ENCODE data around the gene CD83. TPM values are rescaled to one million over a fixed set of nuclear protein-coding genes. Genes with fewer than 3 reads are reported as not detected.

The CD83 gene
- total and polyA plus RNA-seq, 9 of the 15 experiments (the other 6 are each of a cell fraction or from before 2014, with no cell fraction given) = 2.5 to 4.1 (median 3.4) TPM

GRCh38 chr6:14143305-14143704 is 25.7 kb downstream of the CD83 start:
- no TSS peak for BruUV-seq (replicated peaks)
- intact Hi-C loops (cut with micrococcal nuclease) (loop anchor here (5.0 kb wide), 1 partner anchor 66 kb away; no protein-coding TSS in a partner anchor), in situ Hi-C loops (cut with MboI) (no loop called here)
- FAIRE-seq = no peak
- 49% methylated on average over 4 of the region's 4 CpGs for WGBS (ENCODE audit: insufficient coverage, low coverage, missing lambda C conversion rate)
- DNase-seq (ENCODE audit: extremely low read depth in 1 of 4, low spot score in 3 of 4) = no peak
- H3K27ac ChIP-seq (ENCODE audit: extremely low read depth, low read depth, low read length) = no peak overlapping the region
- H4K20me1 ChIP-seq (replicated peaks; ENCODE audit: control insufficient read depth, insufficient read depth, low read length) = no peaks in the 10 kb centered on the region
- H3K4me2 ChIP-seq (ENCODE audit: insufficient read depth, low read length) = no peak overlapping the region
- no peak overlapping the region for H2AFZ ChIP-seq (ENCODE audit: low read depth, low read length)
- H3K9me1 ChIP-seq (ENCODE audit: control insufficient read depth, insufficient read depth, low read length) = no peaks in the 10 kb centered on the region
- no peaks in the 10 kb centered on the region for H3K36me3 ChIP-seq (ENCODE audit: control insufficient read depth, insufficient read depth, low read length)
- H3K9ac ChIP-seq (ENCODE audit: insufficient read depth in 1 of 2, low read depth in 2 of 2, low read length in 2 of 2) = no peak overlapping the region
- peaks cover 14 to 21% of the 10 kb centered on the region in 2 experiments; a peak in 4 of 5 replicates for H3K27me3 ChIP-seq (ENCODE audit: control insufficient read depth in 2 of 2, insufficient read depth in 2 of 2, low read length in 2 of 2)
- H3K4me1 ChIP-seq (replicated peaks in 1 of 2; ENCODE audit: control insufficient read depth in 2 of 2, insufficient read depth in 2 of 2, low read length in 2 of 2) = peaks cover 0 to 3% of the 10 kb centered on the region in 2 experiments; a peak in 2 of 5 replicates
- H3K79me2 ChIP-seq (ENCODE audit: control insufficient read depth, insufficient read depth, low read length) = no peaks in the 10 kb centered on the region
- H3K9me3 ChIP-seq (replicated peaks; ENCODE audit: control insufficient read depth, insufficient read depth, low read depth, low read length) = no peaks in the 10 kb centered on the region
- no peak overlapping the region for H3K4me3 ChIP-seq
- ChIA-PET POLR2A (no interaction called here), CTCF (ENCODE audit: low intra/inter-chr PET ratio) (interaction anchor here (1.3 kb wide), 1 partner anchor 13 kb away, joined by 3 read pairs; no protein-coding TSS in a partner anchor)
- ATAC-seq = no peak
- TF ChIP-seq ZNF395 (CRISPR knock-in tag; IDR thresholded peaks at IDR 0.05) = no peak
- no peak for TF ChIP-seq SIN3B (IDR thresholded peaks at IDR 0.05; ENCODE audit: low read depth)
- peak in 1 of 2 experiments; percentile 69; a peak in 2 of 4 replicates for TF ChIP-seq RCOR1 (IDR thresholded peaks at IDR 0.05; ENCODE audit: borderline replicate concordance in 1 of 2, low read depth in 2 of 2, low read length in 2 of 2)
- no peak for TF ChIP-seq PTTG1 (tag; IDR thresholded peaks at IDR 0.05; ENCODE audit: low read depth)
- TF ChIP-seq ELF4 (CRISPR knock-in tag; IDR thresholded peaks at IDR 0.05) = no peak
- TF ChIP-seq ZNF740 (CRISPR knock-in tag; IDR thresholded peaks at IDR 0.05) = no peak
- TF ChIP-seq ZNF740 (tag; IDR thresholded peaks at IDR 0.05) = no peak
- TF ChIP-seq ZHX1 (conservative IDR thresholded peaks at IDR 0.05; ENCODE audit: low read length) = no peak
- TF ChIP-seq MTF1 (CRISPR knock-in tag; IDR thresholded peaks at IDR 0.05; ENCODE audit: borderline replicate concordance) = no peak
- peak; percentile 85 for TF ChIP-seq ADNP (tag; IDR thresholded peaks at IDR 0.05)
- TF ChIP-seq ZNF431 (CRISPR knock-in tag; IDR thresholded peaks at IDR 0.05) = no peak
- no peak for TF ChIP-seq ZNF134 (CRISPR knock-in tag; conservative IDR thresholded peaks at IDR 0.05)
- no peak for TF ChIP-seq SUPT5H (IDR thresholded peaks at IDR 0.05)
- no peak for TF ChIP-seq TSHZ1 (CRISPR knock-in tag; IDR thresholded peaks at IDR 0.05)
- no peak for TF ChIP-seq STAT5B (CRISPR knock-in tag; IDR thresholded peaks at IDR 0.05)

Measured in K562 (cell line).